Fibroblast of skin of right biceps (primary cell): Measurements from ENCODE around the gene TOB1.

Experiments
- DNase-seq: peaks from one replicate; pipeline ENCODE4 v3.0.0-alpha.2; 2013

The TOB1 gene

DNA sequence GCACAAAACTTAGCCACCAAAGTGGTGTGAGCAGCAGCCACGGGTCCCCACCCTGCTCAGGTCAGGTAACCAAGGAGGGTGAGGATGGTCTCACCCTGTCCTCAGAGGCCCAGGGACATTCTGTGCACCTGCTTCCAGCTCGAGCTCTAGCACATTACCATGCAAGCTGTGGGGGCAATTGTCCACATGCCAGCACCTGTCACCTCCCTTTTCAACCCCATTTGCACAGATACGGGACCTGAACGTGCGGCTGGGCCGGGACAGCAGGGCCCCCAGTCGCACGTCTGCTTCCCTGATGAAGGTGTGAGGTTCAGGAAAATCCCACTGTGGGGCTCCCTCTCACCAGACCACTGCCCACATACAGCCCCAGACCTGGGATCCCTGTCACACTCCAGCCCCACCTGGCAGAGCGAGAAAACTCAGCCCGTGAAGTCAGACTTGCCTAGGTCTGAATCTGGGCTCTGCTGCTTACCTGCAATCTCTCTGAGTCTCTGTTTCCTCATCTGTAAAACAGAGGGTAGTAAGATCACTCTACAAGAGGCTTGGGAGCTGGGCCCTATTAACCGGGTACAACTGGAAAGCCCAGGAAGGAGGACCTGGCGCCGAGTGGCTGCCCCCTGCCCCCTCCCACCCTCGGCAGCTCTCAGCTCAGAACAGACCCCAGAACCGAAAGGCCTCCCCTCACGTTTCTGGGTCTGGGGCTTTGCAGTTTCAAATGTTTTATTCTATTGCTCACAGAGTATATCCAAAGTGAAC, 22.8 kb downstream of the TOB1 start:
- DNase-seq: no peak

DNA sequence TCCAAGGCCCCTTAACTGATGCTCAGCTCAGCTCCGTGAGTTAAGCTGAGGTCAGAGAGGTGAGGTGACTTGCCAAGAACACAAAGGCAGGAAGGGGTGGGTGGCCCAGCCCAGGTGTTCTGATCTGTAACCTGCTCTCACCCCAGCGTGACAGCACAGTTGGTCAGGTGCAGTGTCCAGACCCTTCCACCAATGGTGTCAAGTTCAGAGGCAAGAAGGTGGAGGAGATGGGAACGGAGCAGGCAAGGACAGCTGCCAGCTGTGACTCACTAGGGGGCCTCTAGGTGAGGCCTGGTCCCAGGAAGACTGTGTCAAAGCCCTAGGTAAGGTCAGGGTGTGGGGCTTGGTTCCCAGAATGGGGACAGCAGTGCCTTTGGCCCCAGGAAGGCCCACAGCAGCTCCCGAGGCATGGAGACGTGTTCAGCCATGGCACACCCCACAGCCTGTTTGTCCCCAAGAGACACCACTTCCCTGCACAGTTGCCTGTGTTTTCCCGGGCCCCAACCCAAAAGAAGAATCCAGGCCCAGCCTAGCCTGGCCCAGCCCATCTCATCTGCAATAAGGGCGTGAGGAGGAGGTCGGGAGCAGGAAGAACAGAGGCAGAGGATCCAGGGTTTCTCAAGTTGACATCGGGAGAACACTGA, 23.5 kb downstream of the TOB1 start:
- DNase-seq: no peak

DNA sequence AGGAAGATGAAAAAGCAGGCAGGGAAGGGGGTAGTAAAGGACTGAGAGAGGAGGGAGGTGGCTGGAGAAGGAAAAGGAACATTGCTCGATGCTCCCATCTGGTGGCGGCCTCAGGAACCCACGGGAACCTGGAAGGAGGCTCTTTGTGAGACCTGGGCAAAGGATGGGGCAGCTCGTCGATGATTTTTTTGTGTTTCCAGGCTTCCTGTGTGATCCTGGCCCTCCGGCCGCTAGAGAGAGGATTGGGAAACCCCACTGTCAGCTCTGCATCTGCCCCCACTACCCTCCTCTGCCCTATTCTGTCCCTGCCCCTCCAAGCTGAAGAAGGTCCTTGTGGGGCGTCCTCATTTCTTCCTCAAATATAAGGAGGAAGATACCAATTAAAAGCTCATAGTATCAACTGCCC, 24.2 kb downstream of the TOB1 start:
- DNase-seq: peak; percentile 56

DNA sequence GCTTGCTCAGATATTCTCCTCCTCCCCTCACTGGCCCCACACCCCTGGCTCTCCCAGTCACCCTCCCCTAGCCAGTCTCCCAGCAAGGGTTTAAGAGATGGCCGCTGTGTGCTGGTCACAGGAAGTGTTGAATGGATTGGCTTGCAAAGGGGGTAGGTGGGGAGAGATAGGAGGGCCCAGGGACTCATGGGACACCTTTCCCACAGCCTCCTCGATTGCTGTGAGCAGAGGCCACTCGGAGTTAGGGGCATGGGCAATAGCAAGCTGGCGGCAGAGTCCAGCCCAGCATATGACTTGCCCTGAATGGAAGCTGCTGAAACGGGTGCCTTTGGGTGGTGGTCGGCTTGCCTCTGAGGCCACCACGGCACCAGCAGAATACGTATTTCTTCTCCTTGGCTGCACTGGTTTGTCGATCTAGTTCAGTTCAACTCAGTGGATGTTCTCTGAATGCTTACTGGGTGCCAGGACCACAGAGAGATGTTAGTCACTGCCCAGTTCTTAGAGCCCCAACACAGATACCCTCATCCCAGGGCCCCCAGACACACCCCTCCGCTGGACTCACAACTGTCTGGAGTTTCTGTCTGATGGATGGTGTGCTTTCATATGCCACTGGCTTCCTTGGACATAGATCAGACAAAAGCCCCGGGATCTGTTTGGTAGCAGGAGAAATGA, 24.7 kb downstream of the TOB1 start:
- DNase-seq: no peak

DNA sequence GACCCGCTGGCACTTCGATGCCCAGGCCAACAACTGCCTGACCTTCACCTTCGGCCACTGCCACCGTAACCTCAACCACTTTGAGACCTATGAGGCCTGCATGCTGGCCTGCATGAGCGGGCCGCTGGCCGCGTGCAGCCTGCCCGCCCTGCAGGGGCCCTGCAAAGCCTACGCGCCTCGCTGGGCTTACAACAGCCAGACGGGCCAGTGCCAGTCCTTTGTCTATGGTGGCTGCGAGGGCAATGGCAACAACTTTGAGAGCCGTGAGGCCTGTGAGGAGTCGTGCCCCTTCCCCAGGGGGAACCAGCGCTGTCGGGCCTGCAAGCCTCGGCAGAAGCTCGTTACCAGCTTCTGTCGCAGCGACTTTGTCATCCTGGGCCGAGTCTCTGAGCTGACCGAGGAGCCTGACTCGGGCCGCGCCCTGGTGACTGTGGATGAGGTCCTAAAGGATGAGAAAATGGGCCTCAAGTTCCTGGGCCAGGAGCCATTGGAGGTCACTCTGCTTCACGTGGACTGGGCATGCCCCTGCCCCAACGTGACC, 25.8 kb downstream of the TOB1 start:
- DNase-seq: no peak

DNA sequence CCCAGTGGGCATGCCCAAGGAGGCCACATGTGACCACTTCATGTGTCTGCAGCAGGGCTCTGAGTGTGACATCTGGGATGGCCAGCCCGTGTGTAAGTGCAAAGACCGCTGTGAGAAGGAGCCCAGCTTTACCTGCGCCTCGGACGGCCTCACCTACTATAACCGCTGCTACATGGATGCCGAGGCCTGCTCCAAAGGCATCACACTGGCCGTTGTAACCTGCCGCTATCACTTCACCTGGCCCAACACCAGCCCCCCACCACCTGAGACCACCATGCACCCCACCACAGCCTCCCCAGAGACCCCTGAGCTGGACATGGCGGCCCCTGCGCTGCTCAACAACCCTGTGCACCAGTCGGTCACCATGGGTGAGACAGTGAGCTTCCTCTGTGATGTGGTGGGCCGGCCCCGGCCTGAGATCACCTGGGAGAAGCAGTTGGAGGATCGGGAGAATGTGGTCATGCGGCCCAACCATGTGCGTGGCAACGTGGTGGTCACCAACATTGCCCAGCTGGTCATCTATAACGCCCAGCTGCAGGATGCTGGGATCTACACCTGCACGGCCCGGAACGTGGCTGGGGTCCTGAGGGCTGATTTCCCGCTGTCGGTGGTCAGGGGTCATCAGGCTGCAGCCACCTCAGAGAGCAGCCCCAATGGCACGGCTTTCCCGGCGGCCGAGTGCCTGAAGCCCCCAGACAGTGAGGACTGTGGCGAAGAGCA, 26.4 kb downstream of the TOB1 start:
- DNase-seq: no peak

DNA sequence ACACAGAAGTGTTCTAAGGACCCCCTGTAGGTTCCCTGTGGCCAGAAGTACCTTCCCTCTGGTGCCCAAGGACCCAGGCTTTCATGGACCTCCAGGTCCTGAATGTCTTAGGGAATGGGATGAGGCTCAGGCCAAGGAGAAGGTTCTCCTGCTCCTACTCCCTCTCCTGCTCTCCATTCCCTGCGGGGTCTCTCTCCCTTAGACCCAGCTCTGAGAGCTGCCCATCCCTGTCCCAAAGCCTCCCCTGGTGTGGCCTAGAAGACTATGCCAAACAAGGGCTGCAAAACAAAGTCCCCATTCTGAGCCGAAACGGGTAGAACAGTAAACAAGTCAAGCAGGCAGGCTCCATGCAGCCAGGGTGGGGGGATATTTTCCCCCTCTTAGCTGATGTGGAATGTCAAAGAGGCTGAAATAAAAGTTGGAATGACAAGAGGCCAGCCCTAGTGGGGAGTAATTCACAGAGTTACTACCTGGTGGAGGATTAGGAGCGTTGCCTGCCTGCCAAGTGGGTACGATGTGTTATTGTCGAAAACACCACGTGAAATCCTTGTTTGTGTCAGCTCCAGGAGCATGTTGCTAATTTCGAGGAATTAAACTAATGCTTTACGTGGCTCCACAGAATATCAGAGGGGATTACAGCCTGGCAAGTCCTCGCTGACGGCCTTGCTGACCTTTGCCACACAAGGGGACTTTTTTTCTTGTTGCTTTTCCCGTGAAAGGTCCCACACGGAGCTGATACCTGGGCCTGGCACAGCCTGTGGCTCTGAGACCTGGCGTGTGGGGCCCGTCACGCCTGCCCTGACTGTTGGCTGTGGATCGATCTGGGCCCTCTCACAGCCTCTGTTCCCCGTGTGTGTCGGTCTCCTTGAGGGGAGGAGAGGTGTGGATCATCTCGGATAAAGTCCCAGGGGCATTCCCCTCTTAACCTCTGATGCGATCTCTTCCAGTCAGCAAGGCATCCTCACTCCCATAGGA, 27.9 kb downstream of the TOB1 start:
- no peak for DNase-seq

DNA sequence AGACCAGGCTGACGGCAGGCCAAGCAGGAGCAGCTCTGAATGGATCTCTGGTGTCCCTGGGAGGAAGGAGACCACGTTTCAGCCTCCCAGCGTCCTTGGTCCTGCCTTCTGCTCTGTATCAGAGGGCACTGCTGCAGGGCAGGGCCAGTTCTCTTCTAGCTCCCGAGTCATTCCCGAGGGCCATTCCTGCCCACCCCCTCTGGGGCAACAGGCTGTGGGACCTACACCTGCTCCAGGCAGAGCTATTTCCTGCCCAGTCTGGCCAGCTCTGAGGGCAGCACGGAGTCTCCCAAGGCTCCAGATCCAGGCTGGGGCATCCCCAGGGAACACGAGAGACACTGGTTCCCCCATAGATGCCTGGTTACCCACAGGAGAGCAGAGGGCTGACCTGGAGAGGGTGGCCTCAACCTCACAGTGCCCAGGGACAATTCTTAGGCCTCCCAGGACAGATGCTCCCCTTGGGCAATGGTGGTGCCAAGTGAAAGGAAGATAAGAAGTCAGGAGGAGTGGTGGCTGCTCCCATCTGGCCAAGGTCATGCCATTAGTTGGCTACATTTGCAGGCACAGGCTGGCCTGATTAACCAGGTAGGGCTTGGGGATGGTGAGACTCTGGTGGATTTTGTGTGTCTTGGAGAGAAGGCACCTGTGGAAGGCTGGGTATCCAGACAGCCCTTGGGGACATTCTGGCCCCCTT, 28.7 kb downstream of the TOB1 start:
- no peak for DNase-seq

DNA sequence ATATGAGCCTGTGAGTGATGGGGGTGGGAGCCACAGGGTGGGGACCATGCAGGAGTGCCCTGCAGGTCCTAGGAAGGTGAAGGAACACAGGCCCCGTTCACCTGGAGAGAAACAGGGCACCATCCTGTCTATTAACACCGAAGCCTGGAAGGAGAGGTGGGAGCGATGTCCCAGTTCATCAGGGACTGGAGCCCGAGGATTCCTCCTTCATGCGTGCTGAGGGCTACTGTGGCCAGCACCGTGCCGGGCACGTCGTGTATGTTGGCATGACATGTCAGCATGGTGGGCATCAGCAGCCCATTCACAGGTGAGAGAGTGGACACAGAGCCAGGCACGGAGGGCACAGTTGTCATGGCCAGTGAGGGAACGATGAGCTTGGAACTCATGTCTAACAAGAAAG, 29.3 kb downstream of the TOB1 start:
- DNase-seq: no peak

DNA sequence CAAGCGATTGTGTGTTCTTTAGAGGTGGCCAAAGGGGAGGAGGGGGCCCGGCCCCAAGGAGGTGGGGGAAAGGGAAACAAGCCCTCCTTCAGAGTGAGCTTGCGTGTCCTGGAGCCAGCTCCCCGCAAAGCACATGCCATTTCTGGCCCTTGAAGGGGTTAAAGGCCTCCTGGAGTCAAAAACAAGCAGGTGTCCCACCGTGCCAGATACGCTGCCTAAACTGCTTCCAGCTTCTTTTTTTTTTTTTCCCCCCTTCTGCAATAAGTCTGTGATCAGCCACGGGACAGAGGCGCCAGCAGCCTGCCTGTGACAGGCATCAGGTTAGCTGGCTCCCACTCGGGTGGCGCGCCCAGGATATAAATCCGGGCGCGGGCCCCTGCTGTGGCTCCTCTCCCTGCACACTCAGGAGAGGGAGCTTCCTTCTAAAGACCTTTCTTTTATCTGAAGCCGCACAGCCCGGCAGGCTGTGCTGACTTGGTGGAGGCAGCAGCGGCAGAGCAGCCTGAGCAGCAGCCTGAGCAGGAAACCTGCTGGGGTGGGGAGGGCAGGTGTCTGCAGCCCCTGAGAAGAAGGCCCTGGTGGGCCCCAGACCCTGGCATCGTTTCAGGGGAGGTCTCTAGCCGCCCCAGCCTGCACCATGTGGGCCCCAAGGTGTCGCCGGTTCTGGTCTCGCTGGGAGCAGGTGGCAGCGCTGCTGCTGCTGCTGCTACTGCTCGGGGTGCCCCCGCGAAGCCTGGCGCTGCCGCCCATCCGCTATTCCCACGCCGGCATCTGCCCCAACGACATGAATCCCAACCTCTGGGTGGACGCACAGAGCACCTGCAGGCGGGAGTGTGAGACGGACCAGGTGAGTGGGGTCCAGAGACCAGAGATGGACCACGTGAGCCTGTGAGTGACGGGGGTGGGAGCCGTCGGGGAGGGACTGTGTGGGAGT, 30.6 kb downstream of the TOB1 start, which contains the start of gene WFIKKN2:
Gene WFIKKN2, plus strand, starts transcription at position 286 of the 934 bp plus-strand sequence. Its CDS starts 352 bp downstream, at position 638.
- no peak for DNase-seq

DNA sequence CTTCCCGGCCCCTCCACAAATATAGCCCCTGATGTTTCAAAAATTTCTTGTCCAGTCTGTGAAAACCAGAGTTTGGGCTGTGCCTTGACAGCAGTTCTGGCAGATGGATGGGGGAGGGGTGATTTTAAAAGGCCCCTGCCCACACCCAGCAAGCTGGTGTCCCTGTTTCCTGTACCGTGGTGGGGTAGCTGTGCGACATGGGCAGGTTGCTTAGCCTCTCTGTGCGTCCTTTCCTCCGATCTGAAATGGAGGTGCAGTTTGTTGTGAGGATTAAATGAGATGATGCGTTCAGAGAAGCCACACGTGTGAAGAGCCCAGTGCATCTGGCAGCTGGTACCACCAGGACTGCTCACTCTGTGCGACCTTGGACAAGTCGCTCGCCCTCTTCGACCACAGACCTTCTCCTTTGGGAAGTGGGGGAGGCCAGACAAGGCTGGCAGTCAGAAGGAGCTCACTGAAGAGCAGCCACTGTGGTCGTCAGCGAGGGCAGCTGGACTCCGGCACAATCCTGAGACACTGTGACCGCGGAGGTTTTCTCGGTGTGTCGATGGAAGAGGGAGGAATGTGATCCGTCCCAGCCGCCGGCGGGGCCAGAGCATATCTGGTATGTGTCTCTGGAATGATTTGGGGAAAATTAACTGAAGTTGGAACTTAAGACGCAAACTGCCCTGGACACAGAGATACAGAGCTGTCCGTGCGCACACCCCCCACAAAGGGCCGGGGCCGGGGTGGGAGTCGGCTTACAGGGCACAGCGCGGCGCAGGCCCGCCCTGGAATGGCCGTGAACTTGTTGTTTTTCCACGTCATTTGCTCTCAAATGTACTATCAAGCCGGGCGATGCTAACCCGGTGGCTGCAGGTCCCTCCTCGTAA, 31.5 kb downstream of the TOB1 start:
- peak; percentile 29 for DNase-seq

DNA sequence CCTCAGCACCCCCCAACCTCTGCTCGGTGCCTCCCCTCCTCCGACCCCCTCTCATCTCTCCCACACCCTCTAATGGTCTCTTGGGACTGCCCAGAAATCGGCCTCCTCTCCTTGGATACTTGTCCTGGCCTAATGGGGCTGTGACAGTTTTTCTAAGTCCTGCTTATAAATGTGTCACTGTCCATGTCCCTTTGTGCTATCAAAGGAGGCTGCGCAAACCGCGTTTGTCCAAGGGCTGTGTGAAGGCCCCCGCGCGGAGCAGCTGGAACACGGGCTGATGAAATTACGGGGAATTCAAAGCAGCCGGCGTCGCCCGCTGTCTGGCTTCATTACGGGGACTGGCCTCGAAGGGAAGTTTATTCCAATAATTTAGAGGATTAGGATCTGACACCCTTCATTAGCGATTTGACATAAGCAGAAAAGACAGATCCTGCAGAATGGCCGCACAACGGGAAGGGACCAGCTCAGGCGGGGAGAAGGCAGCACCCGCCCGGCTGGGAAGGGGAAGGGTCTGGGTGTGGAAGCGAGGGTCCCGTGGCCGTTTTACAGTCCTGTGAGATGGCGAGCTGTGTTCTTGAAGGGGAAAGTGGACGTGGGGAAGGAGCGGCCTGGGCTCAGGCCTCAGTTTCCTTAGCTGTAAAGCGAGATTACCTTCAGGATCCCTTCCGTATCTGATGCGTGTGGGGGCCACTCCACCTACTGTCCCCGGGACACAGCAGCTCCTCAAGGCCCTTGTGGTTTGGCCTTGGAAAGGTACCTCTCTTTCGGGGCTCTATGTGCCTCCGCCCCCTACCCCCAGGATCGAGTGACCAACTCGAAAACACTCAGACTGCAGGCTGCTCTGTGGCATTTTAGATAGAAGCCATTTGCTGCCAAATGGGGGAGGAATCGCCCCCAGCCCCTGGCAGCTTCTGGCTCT, 32.4 kb downstream of the TOB1 start:
- no peak for DNase-seq

DNA sequence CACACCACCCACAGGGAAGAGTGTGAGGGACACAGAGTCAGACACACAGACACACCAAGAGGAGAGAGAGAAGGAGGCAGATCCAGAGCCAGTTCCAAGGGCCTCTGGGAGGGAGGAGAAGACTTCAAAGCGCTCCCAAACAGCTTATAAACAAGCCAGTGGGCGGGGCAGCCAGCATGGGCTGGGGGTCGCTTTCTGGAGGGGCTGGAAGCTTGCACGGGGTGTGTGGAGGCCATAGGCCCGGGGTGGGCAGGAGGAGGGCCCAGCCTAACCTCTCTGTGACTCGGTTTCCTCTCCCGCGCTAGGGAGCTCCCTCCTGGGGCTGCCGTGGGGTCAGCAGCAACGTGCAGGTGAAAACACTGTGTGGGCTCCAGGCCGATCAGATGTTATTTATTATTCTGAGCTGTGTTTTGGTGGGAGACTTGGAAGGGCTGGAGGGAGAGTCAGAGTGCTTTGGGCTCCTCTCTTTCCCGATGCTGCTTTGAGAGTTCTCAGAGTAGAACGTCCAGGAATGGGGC, 33.2 kb downstream of the TOB1 start:
- no peak for DNase-seq

DNA sequence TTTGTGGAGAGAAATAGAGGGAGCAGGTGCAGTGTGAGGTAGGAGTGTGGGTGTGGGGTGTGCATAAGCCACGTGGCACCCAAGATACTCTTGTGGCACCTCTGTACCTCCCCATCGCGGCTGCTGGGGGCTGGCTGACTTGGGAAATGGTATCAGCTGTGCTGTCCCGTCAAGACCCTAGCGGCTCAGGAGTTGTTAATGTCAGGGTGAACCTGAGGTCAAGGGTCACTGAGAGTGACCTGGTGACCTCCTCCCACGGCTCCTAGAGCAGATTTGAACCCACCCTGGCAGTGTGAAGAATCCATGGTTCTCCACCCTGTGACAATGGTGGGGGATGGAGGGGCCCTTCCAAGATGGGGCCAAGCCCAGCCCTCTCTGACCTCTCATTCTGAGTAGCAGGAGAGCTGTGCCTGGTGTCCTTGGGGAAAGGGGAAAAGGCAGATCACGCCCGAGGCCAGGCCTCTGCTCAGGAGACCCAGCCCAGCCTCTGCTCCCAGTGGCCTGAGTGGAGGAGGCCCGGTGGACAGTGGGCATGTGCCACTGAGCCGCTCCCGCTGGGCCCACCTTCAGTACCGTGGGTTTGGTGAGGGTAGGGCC, 33.8 kb downstream of the TOB1 start:
- no peak for DNase-seq

DNA sequence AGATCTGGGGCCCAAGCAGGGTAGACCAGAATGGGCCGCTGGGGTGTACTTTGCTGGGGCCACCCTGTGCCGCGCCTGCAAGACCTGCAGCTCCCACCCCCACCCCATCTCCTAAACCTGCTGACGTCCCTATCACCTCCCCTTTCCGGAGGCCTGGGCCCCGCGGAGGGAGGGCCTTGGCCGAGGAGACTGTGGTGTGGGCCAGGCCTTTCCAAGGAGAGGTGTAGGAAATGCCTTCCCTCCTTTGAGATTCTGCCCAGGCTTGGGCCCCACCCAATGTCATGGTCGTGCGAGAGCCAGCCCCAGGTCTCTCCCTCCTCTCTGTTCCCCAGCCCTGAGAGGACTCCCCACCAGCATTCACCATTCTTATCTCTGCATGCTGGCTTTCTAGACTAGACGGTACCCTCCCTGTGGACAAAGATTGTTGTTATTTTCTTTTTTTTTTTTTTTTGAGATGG, 34.7 kb downstream of the TOB1 start:
- DNase-seq: no peak

DNA sequence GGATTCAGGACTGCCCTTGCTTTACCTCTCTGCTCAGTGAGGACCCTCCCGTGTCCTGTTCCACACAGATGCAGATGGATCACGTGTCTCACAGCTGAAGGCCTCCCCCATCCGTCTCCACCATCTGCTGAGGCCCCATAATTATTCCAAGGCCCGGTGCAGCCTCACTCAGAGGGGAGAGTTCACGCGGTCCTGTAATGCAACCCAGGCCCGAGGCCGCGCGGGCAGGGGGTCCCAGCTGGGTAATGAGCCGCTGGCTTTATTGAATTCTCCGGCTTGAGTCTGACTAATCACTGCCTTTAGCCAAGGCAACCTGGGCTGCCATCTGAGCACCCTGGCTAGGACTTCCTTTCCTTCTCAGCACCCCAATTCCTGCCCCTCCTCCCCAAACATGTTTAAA, 35.2 kb downstream of the TOB1 start:
- no peak for DNase-seq

DNA sequence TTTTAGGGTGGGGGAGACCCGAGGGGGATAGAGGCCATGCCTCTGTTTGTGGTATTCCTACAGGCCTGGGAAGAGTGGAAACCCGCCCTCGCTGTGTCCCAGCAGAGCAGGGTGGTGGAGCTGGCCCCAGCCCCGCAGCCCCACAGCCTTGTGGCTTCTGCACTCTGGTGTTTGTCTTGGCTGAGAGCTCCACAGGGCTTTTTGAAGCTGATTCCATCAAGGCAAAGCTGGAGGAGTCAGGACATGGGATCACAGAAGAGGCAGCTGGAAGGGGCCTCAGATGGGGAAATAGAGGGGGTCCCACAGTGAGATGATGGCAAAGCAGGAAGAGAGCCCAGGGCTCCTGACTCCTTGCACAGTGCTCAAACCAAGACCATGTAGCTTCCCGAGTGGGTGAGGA, 35.8 kb downstream of the TOB1 start:
- no peak for DNase-seq
